OCI-LY1 (cell line): ENCODE results near the gene SLC24A4.

ENCODE experiments used
- H2AFZ ChIP-seq: fragments of 200-600 bp; sonication (generic), shearing (Covaris generic); 2 replicates; pipeline ENCODE4 v1.6.0; 2014; ENCODE audit warnings: antibody characterized with exemption, mild to moderate bottlenecking, low read length
- H3F3A ChIP-seq: fragments of 200-600 bp; sonication (generic), shearing (Covaris generic); 2 replicates; pipeline ENCODE4 v1.6.0; 2014; ENCODE audit warnings: mild to moderate bottlenecking, antibody characterized with exemption, low read length, moderate library complexity; ENCODE audit not compliant: insufficient read depth
- H3K27ac ChIP-seq: fragments of 200-600 bp; sonication (generic); 2 replicates; pipeline ENCODE4 v1.5.1; 2014; ENCODE audit warnings: low read length, mixed run types, mild to moderate bottlenecking, low read depth; ENCODE audit not compliant: poor library complexity, severe bottlenecking
- H3K27me3 ChIP-seq: fragments of 200-600 bp; sonication (generic); 2 replicates; pipeline ENCODE4 v1.6.0; 2014; ENCODE audit warnings: antibody characterized with exemption, mild to moderate bottlenecking, low read length, moderate library complexity; ENCODE audit not compliant: insufficient read depth
- H3K36me3 ChIP-seq: fragments of 200-600 bp; sonication (generic); 2 replicates; pipeline ENCODE4 v1.6.1; 2014; ENCODE audit warnings: mild to moderate bottlenecking, antibody characterized with exemption, low read length, moderate library complexity, mixed read lengths; ENCODE audit not compliant: insufficient read depth
- H3K4me1 ChIP-seq: fragments of 200-600 bp; sonication (generic); 2 replicates; pipeline ENCODE4 v1.5.1; 2014; ENCODE audit warnings: mild to moderate bottlenecking, low read length, moderate library complexity; ENCODE audit not compliant: insufficient read depth, severe bottlenecking
- H3K4me2 ChIP-seq: fragments of 200-600 bp; sonication (generic), shearing (Covaris generic); 2 replicates; pipeline ENCODE4 v1.6.1; 2014; ENCODE audit warnings: low read length
- H3K4me3 ChIP-seq: fragments of 200-600 bp; sonication (generic); 2 replicates; pipeline ENCODE4 v1.5.1; 2014; ENCODE audit warnings: low read length, low read depth, mild to moderate bottlenecking, mixed read lengths; ENCODE audit not compliant: poor library complexity, severe bottlenecking
- H3K79me2 ChIP-seq: fragments of 200-600 bp; shearing (Covaris generic); 2 replicates; pipeline ENCODE4 v1.6.1; 2016; ENCODE audit warnings: mixed run types, low read length, mixed read lengths; ENCODE audit not compliant: insufficient read depth
- H3K9ac ChIP-seq: fragments of 200-600 bp; sonication (generic), shearing (Covaris generic); 2 replicates; pipeline ENCODE4 v1.6.1; 2014; ENCODE audit warnings: mild to moderate bottlenecking, low read length, mixed read lengths
- H3K9me2 ChIP-seq: fragments of 200-600 bp; sonication (generic), shearing (Covaris generic); 2 replicates; pipeline ENCODE4 v1.6.1; 2014; ENCODE audit warnings: low read depth, mild to moderate bottlenecking, low read length, mixed read lengths
- H3K9me3 ChIP-seq: fragments of 200-600 bp; shearing (Covaris generic); 2 replicates; pipeline ENCODE4 v1.6.1; 2014; ENCODE audit warnings: low read length, mixed read lengths
- H4K20me1 ChIP-seq: fragments of 200-600 bp; sonication (generic), shearing (Covaris generic); 2 replicates; pipeline ENCODE4 v1.6.0; 2016; ENCODE audit warnings: mild to moderate bottlenecking, low read length; ENCODE audit not compliant: insufficient read depth
- CTCF ChIP-seq: fragments of 200-600 bp; sonication (generic), shearing (Covaris generic); IDR thresholded peaks from 2 replicates; pipeline ENCODE4 v1.5.1; 2017; ENCODE audit warnings: mild to moderate bottlenecking, antibody characterized with exemption, low read length, moderate library complexity, mixed read lengths
- EZH2 ChIP-seq: fragments of 200-600 bp; sonication (generic), shearing (Covaris generic); IDR thresholded peaks from 2 replicates; pipeline ENCODE4 v1.8.0; 2017; ENCODE audit warnings: borderline replicate concordance, mixed run types, mild to moderate bottlenecking, antibody characterized with exemption, low read length, moderate library complexity, mixed read lengths

Gene SLC24A4

GRCh38 chr14:92441751-92442504, 119.0 kb downstream of the SLC24A4 start:
- Histone ChIP-seq H3K9me2 (no peaks in the 10 kb centered on the region), H3K4me1 (no peaks in the 10 kb centered on the region), H3K36me3 (no peaks in the 10 kb centered on the region), H3K27ac (no peak overlapping the region), H4K20me1 (no peaks in the 10 kb centered on the region), H2AFZ (no peak overlapping the region), H3F3A (no peaks in the 10 kb centered on the region), H3K4me3 (no peak overlapping the region), H3K4me2 (no peak overlapping the region), H3K79me2 (no peaks in the 10 kb centered on the region), H3K27me3 (no peaks in the 10 kb centered on the region; the same call in 1 of the 2 replicates), H3K9ac (no peak overlapping the region), H3K9me3 (no peaks in the 10 kb centered on the region)
- TF ChIP-seq CTCF (no peak), EZH2 (no peak)

DNA sequence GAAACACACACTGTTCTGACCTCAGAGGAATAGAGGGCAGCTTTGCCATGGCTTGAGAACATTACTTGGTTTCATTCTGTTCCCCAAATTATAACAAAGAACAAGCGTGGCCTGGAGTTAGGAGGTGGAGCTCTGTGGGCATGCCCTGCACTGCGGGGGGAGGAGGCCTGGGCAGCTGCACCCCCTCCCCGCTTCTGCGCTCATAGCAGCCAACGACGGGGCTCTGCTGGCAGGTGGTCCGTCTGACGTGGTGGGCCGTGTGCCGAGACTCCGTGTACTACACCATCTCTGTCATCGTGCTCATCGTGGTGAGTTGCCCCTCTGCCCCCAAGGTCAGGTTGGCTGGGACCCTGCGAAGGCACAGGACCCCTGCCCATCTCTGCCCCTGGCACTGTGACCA, 120.2 kb downstream of the SLC24A4 start:
- Histone ChIP-seq H3K27ac (no peak overlapping the region), H3K4me2 (no peak overlapping the region), H3K36me3 (no peaks in the 10 kb centered on the region), H2AFZ (no peak overlapping the region), H3K79me2 (no peaks in the 10 kb centered on the region), H3F3A (no peaks in the 10 kb centered on the region), H3K27me3 (no peaks in the 10 kb centered on the region; the same call in 1 of the 2 replicates), H3K9me3 (no peaks in the 10 kb centered on the region), H3K9me2 (no peaks in the 10 kb centered on the region), H4K20me1 (no peaks in the 10 kb centered on the region), H3K4me1 (no peaks in the 10 kb centered on the region), H3K9ac (no peak overlapping the region), H3K4me3 (no peak overlapping the region)
- TF ChIP-seq EZH2 (no peak), CTCF (no peak)

DNA sequence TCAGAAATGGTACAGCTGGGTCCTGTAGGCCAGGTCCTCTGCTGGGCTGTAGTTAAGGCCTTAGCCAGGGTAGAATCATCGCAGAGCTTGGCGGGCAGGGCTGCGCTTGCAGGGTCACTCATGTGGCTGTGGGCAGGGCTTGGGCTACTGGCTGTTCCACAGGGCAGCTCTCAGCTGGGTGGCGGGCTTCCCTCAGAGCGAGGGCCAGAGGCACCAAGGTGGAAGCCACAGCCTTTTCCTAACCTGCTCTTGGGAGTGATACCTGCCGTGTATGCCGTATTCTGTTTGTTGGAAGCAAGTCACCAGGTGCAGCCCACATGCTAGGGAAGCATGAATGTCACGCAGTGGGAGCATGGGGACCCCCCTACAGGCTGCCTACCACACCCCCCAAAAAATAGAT, 120.8 kb downstream of the SLC24A4 start:
- Histone ChIP-seq H3K9me2 (no peaks in the 10 kb centered on the region), H3K79me2 (no peaks in the 10 kb centered on the region), H3F3A (no peaks in the 10 kb centered on the region), H3K4me2 (no peak overlapping the region), H3K27ac (no peak overlapping the region), H4K20me1 (no peaks in the 10 kb centered on the region), H3K4me3 (no peak overlapping the region), H3K36me3 (no peaks in the 10 kb centered on the region), H3K4me1 (no peaks in the 10 kb centered on the region), H3K9me3 (no peaks in the 10 kb centered on the region), H3K27me3 (no peaks in the 10 kb centered on the region; the same call in 1 of the 2 replicates), H3K9ac (no peak overlapping the region), H2AFZ (no peak overlapping the region)
- TF ChIP-seq CTCF (no peak), EZH2 (no peak)
